GM12801 (cell line): ENCODE data around the gene OR52E1.

Experiments used
- CTCF ChIP-seq: IDR thresholded peaks from one replicate; pipeline ENCODE4 v1.5.1; 2011; ENCODE audit warnings: control low read depth; ENCODE audit not compliant: insufficient read length; ENCODE audit errors: extremely low read depth

Gene OR52E1

DNA sequence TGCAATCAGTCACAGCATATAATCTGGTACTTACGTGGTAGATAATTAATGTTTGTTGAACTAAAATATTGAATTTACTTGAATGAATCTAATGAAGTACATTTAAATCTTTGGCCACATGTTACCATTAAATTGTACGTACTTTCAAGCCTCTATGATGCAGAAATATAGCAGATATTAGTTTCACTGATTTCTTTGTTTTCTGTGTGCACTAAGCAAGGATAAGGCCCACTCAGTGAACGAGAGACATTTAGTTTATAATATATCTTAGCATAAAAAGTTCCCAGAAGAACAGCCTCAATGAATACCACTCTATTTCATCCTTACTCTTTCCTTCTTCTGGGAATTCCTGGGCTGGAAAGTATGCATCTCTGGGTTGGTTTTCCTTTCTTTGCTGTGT lies at the start of gene OR52E1:
Gene OR52E1 (plus strand): TSS at position 301 of the 400 bp plus-strand sequence.
- no peak for TF ChIP-seq CTCF

DNA sequence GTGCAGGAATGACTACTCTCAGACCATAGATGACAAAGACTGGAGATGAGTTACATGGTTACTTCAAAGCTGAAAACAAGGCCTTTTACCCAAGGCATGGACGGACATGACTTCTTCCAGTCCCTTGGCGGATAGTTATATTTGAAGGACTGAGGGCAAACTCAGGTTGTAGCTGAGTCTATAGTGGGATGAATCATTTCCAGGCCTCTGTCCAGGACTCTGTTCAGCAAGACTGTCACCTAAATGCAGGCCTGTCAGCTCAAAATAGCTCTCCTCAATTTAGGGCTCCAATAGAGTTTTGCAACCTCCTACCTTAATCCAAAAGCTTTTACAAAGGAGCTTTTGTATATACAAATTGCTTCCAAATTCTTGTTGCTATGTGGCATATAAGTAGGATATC lies 47.4 kb upstream of the OR52E1 start:
- no peak for TF ChIP-seq CTCF

DNA sequence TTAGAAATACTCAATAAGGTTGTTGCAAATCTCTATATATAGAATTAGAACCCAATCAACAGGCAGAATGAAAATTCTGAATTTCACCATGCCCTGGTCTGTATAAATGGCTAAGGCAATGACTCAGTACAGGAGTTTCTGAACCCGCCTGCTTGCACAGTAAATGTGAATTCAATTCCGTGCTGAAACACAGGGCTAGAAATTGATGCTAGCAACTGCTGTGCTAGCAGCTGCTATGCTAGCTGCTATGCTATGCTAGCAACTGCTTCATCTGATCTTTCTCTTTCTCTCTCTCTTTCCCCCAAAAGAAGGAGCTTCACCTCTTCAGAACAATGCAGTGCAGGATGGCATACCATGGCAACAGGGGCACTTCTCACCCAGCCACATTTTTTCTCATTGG lies 32.7 kb upstream of the OR52E1 start:
- no peak for TF ChIP-seq CTCF

DNA sequence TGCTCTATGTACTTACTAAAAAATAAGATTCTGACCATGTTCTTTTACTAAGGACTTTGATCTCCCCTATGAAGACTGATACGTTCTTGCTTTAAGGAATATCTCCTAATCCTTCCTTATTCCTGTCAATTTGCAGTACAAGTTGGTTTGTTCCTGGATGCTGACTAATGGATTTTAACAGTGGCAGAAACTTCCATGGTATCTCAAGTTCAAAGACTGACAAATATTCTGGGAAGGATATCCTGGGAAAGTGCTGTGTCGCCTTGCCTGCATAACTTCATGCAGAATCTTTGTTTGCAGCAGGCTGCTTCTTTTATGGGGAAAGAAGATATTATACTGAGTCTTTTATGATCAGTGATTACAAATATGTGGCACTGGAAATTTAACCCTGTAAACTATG lies 31.4 kb upstream of the OR52E1 start:
- no peak for TF ChIP-seq CTCF

DNA sequence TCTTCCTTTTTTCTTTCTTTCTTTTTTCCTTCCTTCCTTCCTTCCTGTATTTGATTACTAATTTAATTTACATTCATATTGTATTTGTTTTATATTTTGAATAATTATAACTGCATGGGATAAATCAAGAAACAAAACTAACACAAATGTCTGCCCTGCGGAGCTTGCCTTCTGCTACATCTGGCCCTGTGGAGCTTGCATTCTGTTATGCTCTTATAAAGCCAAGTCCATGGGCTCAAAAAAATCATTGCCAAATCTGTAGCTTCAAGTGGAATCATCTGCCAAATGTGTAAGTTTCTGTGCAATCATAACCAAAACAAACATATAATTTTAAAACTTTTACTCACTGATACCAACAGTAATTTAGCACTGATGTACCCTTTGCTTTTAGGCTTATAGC lies 31.0 kb upstream of the OR52E1 start:
- TF ChIP-seq CTCF: no peak

- TF ChIP-seq CTCF: no peak
Observed at GRCh38 chr11:5040876-5041275, 28.5 kb upstream of the OR52E1 start.

- TF ChIP-seq CTCF: no peak
Observed at GRCh38 chr11:5042091-5042490, 27.3 kb upstream of the OR52E1 start.

DNA sequence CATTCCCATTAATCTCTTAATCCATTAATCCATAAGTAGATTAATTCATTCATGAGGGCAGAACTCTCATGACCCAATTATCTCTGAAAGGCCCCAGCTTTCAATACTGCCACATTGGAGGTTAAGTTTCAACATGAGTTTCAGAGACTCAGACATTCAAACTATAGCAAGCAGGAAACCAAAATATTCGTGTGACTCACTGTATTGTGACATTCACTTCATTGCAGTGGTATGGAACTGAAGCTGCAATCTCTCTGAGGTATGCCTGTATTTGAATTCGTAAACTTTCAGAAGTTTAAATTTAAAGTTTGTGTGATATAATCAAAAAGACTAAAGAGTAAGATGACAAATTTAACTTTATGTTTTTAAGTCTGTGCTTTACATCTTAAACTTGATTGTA lies 26.0 kb upstream of the OR52E1 start:
- no peak for TF ChIP-seq CTCF
